Liver (tissue), 3 donors: ENCODE results near the gene KCNA5.

Experiments used
- GABPA ChIP-seq, 2 donors: IDR thresholded peaks in 1 of 2; conservative IDR thresholded peaks in 1 of 2; 2 replicates each; pipeline ENCODE4 v1.6.1; 2016; ENCODE audit warnings: antibody characterized with exemption in 2 of 2, mild to moderate bottlenecking in 1 of 2, moderate library complexity in 1 of 2
- RAD21 ChIP-seq, 2 donors: IDR thresholded peaks; 2 replicates each; pipeline ENCODE4 v1.6.1; 2016; ENCODE audit warnings: antibody characterized with exemption in 2 of 2, mild to moderate bottlenecking in 2 of 2
- SP1 ChIP-seq: IDR thresholded peaks from 2 replicates; pipeline ENCODE4 v1.6.1; 2018; ENCODE audit warnings: antibody characterized with exemption, mild to moderate bottlenecking
- TF ChIP-seq, protein P1 (sequence below): fragments of 150-350 bp; IDR thresholded peaks from 2 replicates; pipeline ENCODE4 v1.5.1; 2017; ENCODE audit warnings: improper control_type of control experiment, low read depth, low read length; ENCODE audit not compliant: missing input control
- TF ChIP-seq, protein P2 (sequence below): IDR thresholded peaks from 2 replicates; pipeline ENCODE4 v1.6.1; 2016; ENCODE audit warnings: antibody characterized with exemption
- TF ChIP-seq, protein P3 (sequence below): IDR thresholded peaks from 2 replicates; pipeline ENCODE4 v1.6.1; 2016; ENCODE audit warnings: antibody characterized with exemption, mild to moderate bottlenecking
- donor health status: healthy.
- donor health status: healthy.

DNA sequence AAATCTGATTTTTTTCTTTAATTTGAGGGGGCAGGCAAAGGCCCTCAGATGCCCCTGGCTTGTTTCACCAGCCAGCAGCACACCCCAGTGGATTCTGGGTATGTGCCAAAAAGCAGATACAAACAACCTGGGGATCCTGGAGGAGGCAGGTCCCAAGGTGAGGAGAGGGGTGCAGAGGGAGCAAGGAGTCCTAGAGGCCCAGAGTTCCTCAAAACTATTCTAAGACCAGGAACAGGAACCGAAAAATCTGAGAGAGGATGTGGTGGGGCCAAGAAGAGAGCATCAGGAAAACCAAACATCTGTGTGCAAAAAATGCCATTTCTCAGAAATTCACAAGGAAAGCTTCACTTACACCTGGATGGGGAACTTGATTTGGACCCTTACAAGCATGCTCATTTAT, 8.2 kb downstream of the KCNA5 start:
- TF ChIP-seq, protein P1, sequence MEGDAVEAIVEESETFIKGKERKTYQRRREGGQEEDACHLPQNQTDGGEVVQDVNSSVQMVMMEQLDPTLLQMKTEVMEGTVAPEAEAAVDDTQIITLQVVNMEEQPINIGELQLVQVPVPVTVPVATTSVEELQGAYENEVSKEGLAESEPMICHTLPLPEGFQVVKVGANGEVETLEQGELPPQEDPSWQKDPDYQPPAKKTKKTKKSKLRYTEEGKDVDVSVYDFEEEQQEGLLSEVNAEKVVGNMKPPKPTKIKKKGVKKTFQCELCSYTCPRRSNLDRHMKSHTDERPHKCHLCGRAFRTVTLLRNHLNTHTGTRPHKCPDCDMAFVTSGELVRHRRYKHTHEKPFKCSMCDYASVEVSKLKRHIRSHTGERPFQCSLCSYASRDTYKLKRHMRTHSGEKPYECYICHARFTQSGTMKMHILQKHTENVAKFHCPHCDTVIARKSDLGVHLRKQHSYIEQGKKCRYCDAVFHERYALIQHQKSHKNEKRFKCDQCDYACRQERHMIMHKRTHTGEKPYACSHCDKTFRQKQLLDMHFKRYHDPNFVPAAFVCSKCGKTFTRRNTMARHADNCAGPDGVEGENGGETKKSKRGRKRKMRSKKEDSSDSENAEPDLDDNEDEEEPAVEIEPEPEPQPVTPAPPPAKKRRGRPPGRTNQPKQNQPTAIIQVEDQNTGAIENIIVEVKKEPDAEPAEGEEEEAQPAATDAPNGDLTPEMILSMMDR, result no peak
- TF ChIP-seq SP1 (no peak), RAD21 (IDR thresholded peaks at IDR 0.05) (no peak), GABPA (IDR thresholded peaks at IDR 0.05 in 1 of 2, conservative IDR thresholded peaks at IDR 0.05 in 1 of 2) (no peak)
- TF ChIP-seq, protein P2, sequence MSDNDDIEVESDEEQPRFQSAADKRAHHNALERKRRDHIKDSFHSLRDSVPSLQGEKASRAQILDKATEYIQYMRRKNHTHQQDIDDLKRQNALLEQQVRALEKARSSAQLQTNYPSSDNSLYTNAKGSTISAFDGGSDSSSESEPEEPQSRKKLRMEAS, result no peak
- TF ChIP-seq, protein P3, sequence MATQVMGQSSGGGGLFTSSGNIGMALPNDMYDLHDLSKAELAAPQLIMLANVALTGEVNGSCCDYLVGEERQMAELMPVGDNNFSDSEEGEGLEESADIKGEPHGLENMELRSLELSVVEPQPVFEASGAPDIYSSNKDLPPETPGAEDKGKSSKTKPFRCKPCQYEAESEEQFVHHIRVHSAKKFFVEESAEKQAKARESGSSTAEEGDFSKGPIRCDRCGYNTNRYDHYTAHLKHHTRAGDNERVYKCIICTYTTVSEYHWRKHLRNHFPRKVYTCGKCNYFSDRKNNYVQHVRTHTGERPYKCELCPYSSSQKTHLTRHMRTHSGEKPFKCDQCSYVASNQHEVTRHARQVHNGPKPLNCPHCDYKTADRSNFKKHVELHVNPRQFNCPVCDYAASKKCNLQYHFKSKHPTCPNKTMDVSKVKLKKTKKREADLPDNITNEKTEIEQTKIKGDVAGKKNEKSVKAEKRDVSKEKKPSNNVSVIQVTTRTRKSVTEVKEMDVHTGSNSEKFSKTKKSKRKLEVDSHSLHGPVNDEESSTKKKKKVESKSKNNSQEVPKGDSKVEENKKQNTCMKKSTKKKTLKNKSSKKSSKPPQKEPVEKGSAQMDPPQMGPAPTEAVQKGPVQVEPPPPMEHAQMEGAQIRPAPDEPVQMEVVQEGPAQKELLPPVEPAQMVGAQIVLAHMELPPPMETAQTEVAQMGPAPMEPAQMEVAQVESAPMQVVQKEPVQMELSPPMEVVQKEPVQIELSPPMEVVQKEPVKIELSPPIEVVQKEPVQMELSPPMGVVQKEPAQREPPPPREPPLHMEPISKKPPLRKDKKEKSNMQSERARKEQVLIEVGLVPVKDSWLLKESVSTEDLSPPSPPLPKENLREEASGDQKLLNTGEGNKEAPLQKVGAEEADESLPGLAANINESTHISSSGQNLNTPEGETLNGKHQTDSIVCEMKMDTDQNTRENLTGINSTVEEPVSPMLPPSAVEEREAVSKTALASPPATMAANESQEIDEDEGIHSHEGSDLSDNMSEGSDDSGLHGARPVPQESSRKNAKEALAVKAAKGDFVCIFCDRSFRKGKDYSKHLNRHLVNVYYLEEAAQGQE, result no peak
